Measurements from ENCODE around the gene TPM1.
A peak's percentile ranks its signal among the peaks of the same experiment; 100 is the strongest.

Gene TPM1

GRCh38 chr15:63070681-63071129, 28.2 kb downstream of the TPM1 start:
- Histone ChIP-seq H3K36me3 (ENCODE audit: insufficient read depth, low read depth, low read length) (peaks cover 65% of the 10 kb centered on the region), H3K4me1 (ENCODE audit: insufficient read depth, low read length) (peaks cover 15% of the 10 kb centered on the region), H3K27ac (ENCODE audit: low read length) (no peak overlapping the region), H3K9ac (ENCODE audit: low read depth, low read length) (no peak overlapping the region), H3K9me3 (ENCODE audit: insufficient read depth, low read depth, low read length) (no peaks in the 10 kb centered on the region), H3K27me3 (ENCODE audit: insufficient read depth, low read length) (no peaks in the 10 kb centered on the region), H3K4me3 (ENCODE audit: low read length) (no peak overlapping the region)

GRCh38 chr15:63071288-63071909, 28.9 kb downstream of the TPM1 start:
- no peak overlapping the region for H3K27ac ChIP-seq (ENCODE audit: low read length)
- H3K4me1 ChIP-seq (ENCODE audit: insufficient read depth, low read length), result peaks cover 22% of the 10 kb centered on the region
- H3K27me3 ChIP-seq (ENCODE audit: insufficient read depth, low read length), result no peaks in the 10 kb centered on the region
- peaks cover 58% of the 10 kb centered on the region for H3K36me3 ChIP-seq (ENCODE audit: insufficient read depth, low read depth, low read length)
- H3K9me3 ChIP-seq (ENCODE audit: insufficient read depth, low read depth, low read length), result no peaks in the 10 kb centered on the region
- no peak overlapping the region for H3K9ac ChIP-seq (ENCODE audit: low read depth, low read length)
- H3K4me3 ChIP-seq (ENCODE audit: low read length), result no peak overlapping the region

GRCh38 chr15:63072023-63072650, 29.6 kb downstream of the TPM1 start:
- Histone ChIP-seq H3K4me1 (ENCODE audit: insufficient read depth, low read length) (peaks cover 28% of the 10 kb centered on the region), H3K9ac (ENCODE audit: low read depth, low read length) (no peak overlapping the region), H3K9me3 (ENCODE audit: insufficient read depth, low read depth, low read length) (no peaks in the 10 kb centered on the region), H3K4me3 (ENCODE audit: low read length) (no peak overlapping the region), H3K36me3 (ENCODE audit: insufficient read depth, low read depth, low read length) (peaks cover 50% of the 10 kb centered on the region), H3K27ac (ENCODE audit: low read length) (no peak overlapping the region), H3K27me3 (ENCODE audit: insufficient read depth, low read length) (no peaks in the 10 kb centered on the region)

- H3K27me3 ChIP-seq (ENCODE audit: insufficient read depth, low read length), result no peaks in the 10 kb centered on the region
- no peak overlapping the region for H3K27ac ChIP-seq (ENCODE audit: low read length)
- peak overlapping the region; percentile 11; the same call in 1 of the 2 replicates for H3K9ac ChIP-seq (ENCODE audit: low read depth, low read length)
Measured at GRCh38 chr15:63072809-63073277, 30.3 kb downstream of the TPM1 start.

GRCh38 chr15:63073497-63074172, 31.1 kb downstream of the TPM1 start:
- Histone ChIP-seq H3K4me1 (ENCODE audit: insufficient read depth, low read length) (peaks cover 43% of the 10 kb centered on the region), H3K9me3 (ENCODE audit: insufficient read depth, low read depth, low read length) (no peaks in the 10 kb centered on the region), H3K36me3 (ENCODE audit: insufficient read depth, low read depth, low read length) (peaks cover 35% of the 10 kb centered on the region), H3K4me3 (ENCODE audit: low read length) (no peak overlapping the region), H3K27me3 (ENCODE audit: insufficient read depth, low read length) (no peaks in the 10 kb centered on the region), H3K9ac (ENCODE audit: low read depth, low read length) (no peak overlapping the region), H3K27ac (ENCODE audit: low read length) (no peak overlapping the region)

More at GRCh38 chr15:63072809-63073277, 30.3 kb downstream of the TPM1 start:
- H3K36me3 ChIP-seq (ENCODE audit: insufficient read depth, low read depth, low read length), result peaks cover 43% of the 10 kb centered on the region
- H3K4me3 ChIP-seq (ENCODE audit: low read length), result no peak overlapping the region
- H3K9me3 ChIP-seq (ENCODE audit: insufficient read depth, low read depth, low read length), result no peaks in the 10 kb centered on the region
- H3K4me1 ChIP-seq (ENCODE audit: insufficient read depth, low read length), result peaks cover 35% of the 10 kb centered on the region

- peak overlapping the region; percentile 75; the same call in 1 of the 2 replicates for H3K9ac ChIP-seq (ENCODE audit: low read depth, low read length)
- peaks cover 45% of the 10 kb centered on the region for H3K4me1 ChIP-seq (ENCODE audit: insufficient read depth, low read length)
- H3K27me3 ChIP-seq (ENCODE audit: insufficient read depth, low read length), result no peaks in the 10 kb centered on the region
- H3K4me3 ChIP-seq (ENCODE audit: low read length), result peak overlapping the region; percentile 42; the same call in 1 of the 2 replicates
- H3K36me3 ChIP-seq (ENCODE audit: insufficient read depth, low read depth, low read length), result peaks cover 23% of the 10 kb centered on the region
- H3K9me3 ChIP-seq (ENCODE audit: insufficient read depth, low read depth, low read length), result no peaks in the 10 kb centered on the region
- peak overlapping the region; percentile 92 for H3K27ac ChIP-seq (ENCODE audit: low read length)
Measured at GRCh38 chr15:63075015-63075983, 32.8 kb downstream of the TPM1 start.

GRCh38 chr15:63075984-63076713, 33.6 kb downstream of the TPM1 start:
- peak overlapping the region; percentile 92 for H3K27ac ChIP-seq (ENCODE audit: low read length)
- H3K36me3 ChIP-seq (ENCODE audit: insufficient read depth, low read depth, low read length), result peaks cover 14% of the 10 kb centered on the region; the same call in 1 of the 2 replicates
- H3K9me3 ChIP-seq (ENCODE audit: insufficient read depth, low read depth, low read length), result no peaks in the 10 kb centered on the region
- peaks cover 52% of the 10 kb centered on the region for H3K4me1 ChIP-seq (ENCODE audit: insufficient read depth, low read length)
- no peaks in the 10 kb centered on the region for H3K27me3 ChIP-seq (ENCODE audit: insufficient read depth, low read length)
- peak overlapping the region; percentile 75; the same call in 1 of the 2 replicates for H3K9ac ChIP-seq (ENCODE audit: low read depth, low read length)
- H3K4me3 ChIP-seq (ENCODE audit: low read length), result peak overlapping the region; percentile 42

GRCh38 chr15:63076714-63077046, 34.1 kb downstream of the TPM1 start:
- no peaks in the 10 kb centered on the region for H3K9me3 ChIP-seq (ENCODE audit: insufficient read depth, low read depth, low read length)
- peaks cover 52% of the 10 kb centered on the region for H3K4me1 ChIP-seq (ENCODE audit: insufficient read depth, low read length)
- peak overlapping the region; percentile 92 for H3K27ac ChIP-seq (ENCODE audit: low read length)
- peaks cover 9% of the 10 kb centered on the region; the same call in 1 of the 2 replicates for H3K36me3 ChIP-seq (ENCODE audit: insufficient read depth, low read depth, low read length)
- H3K27me3 ChIP-seq (ENCODE audit: insufficient read depth, low read length), result no peaks in the 10 kb centered on the region
- H3K4me3 ChIP-seq (ENCODE audit: low read length), result peak overlapping the region; percentile 42; the same call in 1 of the 2 replicates
- H3K9ac ChIP-seq (ENCODE audit: low read depth, low read length), result peak overlapping the region; percentile 75; the same call in 1 of the 2 replicates

- H3K4me1 ChIP-seq (ENCODE audit: insufficient read depth, low read length), result peaks cover 65% of the 10 kb centered on the region
- H3K9ac ChIP-seq (ENCODE audit: low read depth, low read length), result peak overlapping the region; percentile 75; the same call in 1 of the 2 replicates
Measured at GRCh38 chr15:63077952-63078351, 35.4 kb downstream of the TPM1 start.

GRCh38 chr15:63079947-63080626, 37.5 kb downstream of the TPM1 start:
- H3K36me3 ChIP-seq (ENCODE audit: insufficient read depth, low read depth, low read length), result no peaks in the 10 kb centered on the region
- H3K9ac ChIP-seq (ENCODE audit: low read depth, low read length), result no peak overlapping the region
- peaks cover 64% of the 10 kb centered on the region for H3K4me1 ChIP-seq (ENCODE audit: insufficient read depth, low read length)
- H3K27ac ChIP-seq (ENCODE audit: low read length), result peak overlapping the region; percentile 0
- no peak overlapping the region for H3K4me3 ChIP-seq (ENCODE audit: low read length)
- no peaks in the 10 kb centered on the region for H3K27me3 ChIP-seq (ENCODE audit: insufficient read depth, low read length)
- H3K9me3 ChIP-seq (ENCODE audit: insufficient read depth, low read depth, low read length), result no peaks in the 10 kb centered on the region

More at GRCh38 chr15:63077952-63078351, 35.4 kb downstream of the TPM1 start:
- Histone ChIP-seq H3K9me3 (ENCODE audit: insufficient read depth, low read depth, low read length) (no peaks in the 10 kb centered on the region), H3K27me3 (ENCODE audit: insufficient read depth, low read length) (no peaks in the 10 kb centered on the region), H3K4me3 (ENCODE audit: low read length) (no peak overlapping the region), H3K27ac (ENCODE audit: low read length) (peak overlapping the region; percentile 92), H3K36me3 (ENCODE audit: insufficient read depth, low read depth, low read length) (no peaks in the 10 kb centered on the region)

All from iPS-20b (cell line).